ENCODE data around the gene VSTM2B.

DNA sequence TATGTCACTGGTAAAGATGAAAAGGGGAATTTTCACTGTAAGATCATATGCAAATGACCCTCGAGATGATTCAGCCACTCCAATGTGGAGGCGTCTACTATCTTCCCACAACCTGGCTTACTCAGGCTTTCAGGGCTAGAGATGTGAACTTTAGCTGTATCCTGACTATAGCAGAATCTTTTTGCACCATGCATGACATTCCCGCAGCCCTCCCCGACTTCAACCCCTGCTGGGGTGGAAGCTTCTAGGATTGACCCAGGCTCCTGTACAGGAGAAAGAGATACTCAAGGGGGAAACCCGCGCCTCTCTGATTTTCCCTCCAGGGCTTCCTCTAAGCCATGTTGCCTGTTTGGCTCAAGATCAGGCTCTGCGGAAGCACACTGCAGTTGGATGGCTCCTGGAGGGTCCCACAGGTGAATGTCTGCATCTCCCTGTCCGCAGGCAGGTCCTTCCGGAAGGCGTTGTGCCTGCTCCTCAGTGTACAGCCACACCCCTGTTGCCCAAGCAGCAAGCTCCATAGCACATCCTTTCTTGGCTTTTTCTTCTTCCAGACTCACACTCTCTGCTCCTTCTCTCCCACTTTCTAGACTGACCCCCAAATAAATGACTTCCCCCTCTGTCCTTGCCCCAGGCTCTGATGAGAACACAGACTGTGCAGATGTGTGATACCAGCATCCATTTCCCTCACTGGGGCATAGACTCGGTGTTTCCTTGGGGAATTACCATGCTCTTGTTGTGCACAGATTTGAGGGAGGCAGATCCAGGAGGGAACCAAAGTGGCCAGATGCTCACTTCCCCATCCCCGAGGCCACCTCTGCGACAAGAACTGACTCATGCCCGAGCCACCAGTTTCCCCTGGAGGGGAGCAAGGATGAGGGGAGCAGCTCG, 51.2 kb downstream of the VSTM2B start:
- TF ChIP-seq, protein P1, sequence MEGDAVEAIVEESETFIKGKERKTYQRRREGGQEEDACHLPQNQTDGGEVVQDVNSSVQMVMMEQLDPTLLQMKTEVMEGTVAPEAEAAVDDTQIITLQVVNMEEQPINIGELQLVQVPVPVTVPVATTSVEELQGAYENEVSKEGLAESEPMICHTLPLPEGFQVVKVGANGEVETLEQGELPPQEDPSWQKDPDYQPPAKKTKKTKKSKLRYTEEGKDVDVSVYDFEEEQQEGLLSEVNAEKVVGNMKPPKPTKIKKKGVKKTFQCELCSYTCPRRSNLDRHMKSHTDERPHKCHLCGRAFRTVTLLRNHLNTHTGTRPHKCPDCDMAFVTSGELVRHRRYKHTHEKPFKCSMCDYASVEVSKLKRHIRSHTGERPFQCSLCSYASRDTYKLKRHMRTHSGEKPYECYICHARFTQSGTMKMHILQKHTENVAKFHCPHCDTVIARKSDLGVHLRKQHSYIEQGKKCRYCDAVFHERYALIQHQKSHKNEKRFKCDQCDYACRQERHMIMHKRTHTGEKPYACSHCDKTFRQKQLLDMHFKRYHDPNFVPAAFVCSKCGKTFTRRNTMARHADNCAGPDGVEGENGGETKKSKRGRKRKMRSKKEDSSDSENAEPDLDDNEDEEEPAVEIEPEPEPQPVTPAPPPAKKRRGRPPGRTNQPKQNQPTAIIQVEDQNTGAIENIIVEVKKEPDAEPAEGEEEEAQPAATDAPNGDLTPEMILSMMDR (IDR thresholded peaks at IDR 0.05): no peak
- TF ChIP-seq POLR2A (IDR thresholded peaks at IDR 0.05): no peak

Data from uterus (tissue), 2 donors.